A549 (cell line): ENCODE results near the gene THBD. TPM values are rescaled to one million over a fixed set of nuclear protein-coding genes. Genes with fewer than 3 reads are reported as not detected.

ENCODE experiments used
- ATAC-seq, 2 experiments: fragments of 200-7000 bp in 1 of 2; fragments of >200 bp in 1 of 2; cut with Nextera tagmentation in 1 of 2; cut with Tn5 transposase in 1 of 2; 3 replicates each; pipeline versions ENCODE4 v1.8.0 to v1.9.1; 2018 to 2020; ENCODE audit warnings: mild to moderate bottlenecking in 1 of 2, moderate library complexity in 1 of 2
- CTCF ChIA-PET: fragments of 300-600 bp; sonication (Branson Sonifier 250); formaldehyde crosslinking; extraction: SDS; loops from one replicate; lab custom pipeline; 2021; ENCODE audit warnings: antibody characterized with exemption, inconsistent platforms; lab: Yijun Ruan, JAX
- POLR2A ChIA-PET: fragments of 350-600 bp; formaldehyde crosslinking; extraction: SDS; loops from one replicate; lab custom pipeline; 2021; ENCODE audit warnings: antibody characterized with exemption, inconsistent platforms; lab: Yijun Ruan, JAX
- DNase-seq, 2 experiments: peaks; one replicate each; pipeline versions ENCODE4 v3.0.0 to v3.0.0-alpha.2; 2011 to 2016; ENCODE audit warnings: low read depth in 1 of 2, low spot score in 1 of 2
- FAIRE-seq: peaks from 2 replicates; lab custom pipeline; 2011; peaks lifted over from hg19 to GRCh38; lab: Jason Lieb, UNC
- H3K27ac ChIP-seq, 2 experiments: fragments of >200 bp; sonication (Bioruptor Twin); formaldehyde crosslinking; 3 replicates each; pipeline ENCODE4 v1.5.1; 2016 to 2017
- H3K4me1 ChIP-seq: fragments of >200 bp; sonication (Bioruptor Twin); formaldehyde crosslinking; 3 replicates; pipeline ENCODE4 v1.6.1; 2016
- H3K4me2 ChIP-seq: fragments of >200 bp; sonication (Bioruptor Twin); formaldehyde crosslinking; 3 replicates; pipeline ENCODE4 v1.6.1; 2016
- H3K4me3 ChIP-seq: fragments of >200 bp; sonication (Bioruptor Twin); formaldehyde crosslinking; 3 replicates; pipeline ENCODE4 v1.5.1; 2016
- H3K9me3 ChIP-seq: fragments of >200 bp; sonication (Bioruptor Twin); formaldehyde crosslinking; 3 replicates; pipeline ENCODE4 v1.6.1; 2016
- BHLHE40 ChIP-seq: IDR thresholded peaks from 2 replicates; pipeline ENCODE4 v1.6.1; 2012; ENCODE audit warnings: low read depth, low read length, inconsistent platforms
- CBX2 ChIP-seq: fragments of 200-600 bp; sonication (generic); IDR thresholded peaks from 2 replicates; pipeline ENCODE4 v1.6.1; 2016; ENCODE audit warnings: low read depth, mild to moderate bottlenecking, borderline replicate concordance
- CBX8 ChIP-seq: fragments of 200-600 bp; sonication (generic); IDR thresholded peaks from 2 replicates; pipeline ENCODE4 v1.6.1; 2016
- CEBPB ChIP-seq, 2 experiments: fragments of >200 bp in 1 of 2; sonication (Bioruptor Twin) in 1 of 2; formaldehyde crosslinking in 1 of 2; IDR thresholded peaks; 2 replicates each; pipeline ENCODE4 v1.6.1; 2012 to 2016
- CTCF ChIP-seq: fragments of >200 bp; sonication (Bioruptor Twin); formaldehyde crosslinking; IDR thresholded peaks from 3 replicates; pipeline ENCODE4 v1.5.1; 2016
- E2F6 ChIP-seq: IDR thresholded peaks from 2 replicates; pipeline ENCODE4 v1.6.1; 2012; ENCODE audit warnings: low read depth, borderline replicate concordance
- EHMT2 ChIP-seq: fragments of 200-600 bp; sonication (generic); IDR thresholded peaks from 2 replicates; pipeline ENCODE4 v1.6.1; 2016; ENCODE audit warnings: antibody characterized with exemption, low read depth, mild to moderate bottlenecking, moderate library complexity
- FOSB ChIP-seq: fragments of 250-450 bp; sonication (Bioruptor Pico); IDR thresholded peaks from 2 replicates; pipeline ENCODE4 v1.5.0; 2020; ENCODE audit warnings: mild to moderate bottlenecking, moderate library complexity
- HEYL ChIP-seq: fragments of 250-450 bp; sonication (Bioruptor Pico); IDR thresholded peaks from 2 replicates; pipeline ENCODE4 v1.8.0; 2021; ENCODE audit warnings: mild to moderate bottlenecking, moderate library complexity
- HOXB5 ChIP-seq: fragments of 250-450 bp; sonication (Bioruptor Pico); IDR thresholded peaks from 2 replicates; pipeline ENCODE4 v1.5.0; 2020; ENCODE audit warnings: mild to moderate bottlenecking, moderate library complexity
- JUN ChIP-seq, 2 experiments: fragments of >200 bp; sonication (Bioruptor Twin); formaldehyde crosslinking; IDR thresholded peaks; 2 replicates in 1 of 2; 3 replicates in 1 of 2; pipeline ENCODE4 v1.6.1; 2016 to 2017
- JUNB ChIP-seq: fragments of >200 bp; sonication (Bioruptor Twin); formaldehyde crosslinking; IDR thresholded peaks from 2 replicates; pipeline ENCODE4 v1.6.1; 2016
- KDM1A ChIP-seq: fragments of 200-600 bp; sonication (generic); IDR thresholded peaks from 2 replicates; pipeline ENCODE4 v1.6.1; 2016; ENCODE audit warnings: low read depth, mild to moderate bottlenecking
- NFE2L2 ChIP-seq: fragments of 150-350 bp; conservative IDR thresholded peaks from 2 replicates; pipeline ENCODE4 v1.6.1; 2014; ENCODE audit warnings: low read length
- NPAS2 ChIP-seq: fragments of 250-450 bp; sonication (Bioruptor Pico); IDR thresholded peaks from 2 replicates; pipeline ENCODE4 v1.8.0; 2022; ENCODE audit warnings: mild to moderate bottlenecking, moderate library complexity, borderline replicate concordance
- PBX3 ChIP-seq: IDR thresholded peaks from 2 replicates; pipeline ENCODE4 v1.6.1; 2012
- PHF8 ChIP-seq: fragments of 200-600 bp; sonication (generic); IDR thresholded peaks from 2 replicates; pipeline ENCODE4 v1.6.1; 2016; ENCODE audit warnings: low read depth, mild to moderate bottlenecking, antibody characterized with exemption, moderate library complexity, borderline replicate concordance
- POLR2A ChIP-seq: IDR thresholded peaks from 2 replicates; pipeline ENCODE4 v1.6.1; 2012; ENCODE audit warnings: mild to moderate bottlenecking, low read length
- RCOR1 ChIP-seq: fragments of 150-350 bp; IDR thresholded peaks from 2 replicates; pipeline ENCODE4 v1.6.1; 2014; ENCODE audit warnings: antibody characterized with exemption, low read length, low read depth
- RNF2 ChIP-seq: fragments of 200-600 bp; sonication (generic); IDR thresholded peaks from 2 replicates; pipeline ENCODE4 v1.6.1; 2016; ENCODE audit warnings: low read depth, mild to moderate bottlenecking, antibody characterized with exemption, moderate library complexity, borderline replicate concordance
- SMC3 ChIP-seq: fragments of >200 bp; sonication (Bioruptor Twin); formaldehyde crosslinking; IDR thresholded peaks from 3 replicates; pipeline ENCODE4 v1.6.1; 2018; ENCODE audit warnings: inconsistent platforms
- TFCP2L1 ChIP-seq: fragments of 250-450 bp; sonication (Bioruptor Pico); IDR thresholded peaks from 2 replicates; pipeline ENCODE4 v1.5.0; 2021; ENCODE audit warnings: mild to moderate bottlenecking
- TP53 ChIP-seq: fragments of 250-450 bp; sonication (Bioruptor Pico); IDR thresholded peaks from 2 replicates; pipeline ENCODE4 v1.5.0; 2021; ENCODE audit warnings: mild to moderate bottlenecking, moderate library complexity
- ZC3H11A ChIP-seq: fragments of 450-650 bp; IDR thresholded peaks from 2 replicates; pipeline ENCODE4 v1.6.1; 2014; ENCODE audit warnings: antibody characterized with exemption, mild to moderate bottlenecking
- ZFP36 ChIP-seq: fragments of 450-650 bp; IDR thresholded peaks from 2 replicates; pipeline ENCODE4 v1.6.1; 2014; ENCODE audit warnings: borderline replicate concordance; ENCODE audit not compliant: partially characterized antibody
- ZSCAN20 ChIP-seq: fragments of 250-450 bp; sonication (Bioruptor Pico); IDR thresholded peaks from 2 replicates; pipeline ENCODE4 v1.8.0; 2022; ENCODE audit warnings: mild to moderate bottlenecking, moderate library complexity
- WGBS: methylation state at CpG from one replicate; pipeline ENCODE4 v1.1.6; 2017; ENCODE audit errors: missing lambda C conversion rate; 5-methylcytosine and 5-hydroxymethylcytosine counted together
- polyA plus RNA-seq, 4 experiments: library from polyadenylated mRNA; depleted of rRNA in 3 of 4; stranded (reverse); fragments of >200 nt; fragmentation: RNase III in 1 of 4; extraction: RNeasy Plus Mini Kit Qiagen cat#74134 plus additional on column Dnase treatment in 1 of 4; gene quantifications; 2 replicates in 3 of 4; 3 replicates in 1 of 4; pipeline ENCODE4 v1.2.3, GENCODE V29; 2011 to 2017
- TF ChIP-seq, protein P1 (sequence below): fragments of >200 bp; sonication (Bioruptor Twin); formaldehyde crosslinking; IDR thresholded peaks from 3 replicates; pipeline ENCODE4 v1.6.1; 2016
- TF ChIP-seq, protein P2 (sequence below): IDR thresholded peaks from 2 replicates; pipeline ENCODE4 v1.6.1; 2012

The THBD gene
- polyA plus RNA-seq, 2 of the 4 experiments (the other 2 are of a cell fraction), result 25.8 to 29.6 TPM

DNA sequence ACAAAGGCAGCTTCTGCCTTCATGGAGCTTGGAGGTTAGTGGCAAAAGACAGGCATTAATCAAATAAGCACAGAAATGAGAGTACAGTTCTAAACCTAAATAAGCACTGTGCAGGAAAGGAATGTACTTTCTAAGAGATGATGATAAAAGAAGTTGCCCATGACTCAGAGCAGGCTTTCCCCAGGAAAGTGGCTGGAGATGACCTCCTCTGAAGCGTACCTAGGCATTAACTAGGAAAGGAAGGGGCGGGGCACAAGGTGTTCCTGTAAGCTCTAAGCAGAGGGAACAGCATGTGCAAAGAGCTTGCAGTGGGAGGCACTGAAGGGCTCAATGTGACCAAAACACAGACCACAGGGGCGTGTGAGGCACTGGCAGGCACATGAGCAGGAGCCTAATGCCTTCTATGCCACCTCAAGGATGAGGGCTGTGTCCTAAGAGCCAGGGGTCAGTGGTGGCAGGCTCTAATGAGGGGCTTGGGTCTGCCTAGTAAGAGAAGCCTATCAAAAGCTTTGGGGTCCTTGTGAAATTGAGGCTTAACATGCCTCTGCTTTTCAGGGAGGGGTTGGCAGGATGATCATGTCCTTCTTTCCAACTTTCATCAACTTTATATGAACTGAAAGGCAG is 9.5 kb downstream of the THBD start:
- DNase-seq (no peak), FAIRE-seq (no peak), ATAC-seq (no peak)
- no peak overlapping the region for H3K4me3 ChIP-seq
- POLR2A ChIA-PET, result interaction anchor here (0.7 kb wide), 1 partner anchor 310 kb away, joined by 3 read pairs; the partner anchor contains the start of gene NXT1
- H3K9me3 ChIP-seq, result no peaks in the 10 kb centered on the region
- WGBS, result 36% methylated on average over 3 of the region's 3 CpGs
- peak overlapping the region; percentile 41 to 66; a peak in 3 of 6 replicates for H3K27ac ChIP-seq
- CTCF ChIA-PET, result interaction anchor here (0.5 to 3.2 kb wide), 7 partner anchors 8 to 355 kb away, joined by 3 to 15 read pairs (median 3); no protein-coding TSS in a partner anchor
- H3K4me1 ChIP-seq, result peaks cover 14% of the 10 kb centered on the region; the same call in 2 of the 3 replicates
- no peak overlapping the region for H3K4me2 ChIP-seq
- TF ChIP-seq NPAS2 (CRISPR knock-in tag) (no peak), KDM1A (no peak), POLR2A (no peak), EHMT2 (no peak), RNF2 (no peak)
- TF ChIP-seq, all 56 proteins: peak for 0

- peak; percentile 13 for FAIRE-seq
- WGBS, result 63% methylated on average over 5 of the region's 5 CpGs
- H3K4me1 ChIP-seq, result peaks cover 9% of the 10 kb centered on the region; the same call in 2 of the 3 replicates
- TF ChIP-seq NFE2L2, result no peak
- no peak for TF ChIP-seq CBX8
- TF ChIP-seq, protein P1, sequence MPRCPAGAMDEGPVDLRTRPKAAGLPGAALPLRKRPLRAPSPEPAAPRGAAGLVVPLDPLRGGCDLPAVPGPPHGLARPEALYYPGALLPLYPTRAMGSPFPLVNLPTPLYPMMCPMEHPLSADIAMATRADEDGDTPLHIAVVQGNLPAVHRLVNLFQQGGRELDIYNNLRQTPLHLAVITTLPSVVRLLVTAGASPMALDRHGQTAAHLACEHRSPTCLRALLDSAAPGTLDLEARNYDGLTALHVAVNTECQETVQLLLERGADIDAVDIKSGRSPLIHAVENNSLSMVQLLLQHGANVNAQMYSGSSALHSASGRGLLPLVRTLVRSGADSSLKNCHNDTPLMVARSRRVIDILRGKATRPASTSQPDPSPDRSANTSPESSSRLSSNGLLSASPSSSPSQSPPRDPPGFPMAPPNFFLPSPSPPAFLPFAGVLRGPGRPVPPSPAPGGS, result no peak
- no peak for TF ChIP-seq PBX3
- TF ChIP-seq EHMT2, result no peak
- TF ChIP-seq JUNB, result no peak
- no peak for TF ChIP-seq RNF2
- no peak for TF ChIP-seq ZSCAN20 (CRISPR knock-in tag)
- no peak for TF ChIP-seq KDM1A
- TF ChIP-seq POLR2A, result no peak
- no peak for TF ChIP-seq NPAS2 (CRISPR knock-in tag)
- TF ChIP-seq JUN (IDR thresholded peaks at IDR 0.05), result no peak
- TF ChIP-seq BHLHE40, result no peak
- TF ChIP-seq HOXB5 (CRISPR knock-in tag), result no peak
- TF ChIP-seq CTCF, result no peak
- CTCF ChIA-PET, result interaction anchor here (0.6 to 3.2 kb wide), 7 partner anchors 9 to 354 kb away, joined by 3 to 15 read pairs (median 3); no protein-coding TSS in a partner anchor
- no peaks in the 10 kb centered on the region for H3K9me3 ChIP-seq
- DNase-seq, result no peak
- H3K4me3 ChIP-seq, result no peak overlapping the region
- no peak for ATAC-seq
- H3K27ac ChIP-seq, result peak overlapping the region; percentile 41 to 66; a peak in 3 of 6 replicates
- POLR2A ChIA-PET, result interaction anchor here (0.7 kb wide), 1 partner anchor 311 kb away, joined by 3 read pairs; the partner anchor contains the start of gene NXT1
- peak overlapping the region; percentile 16; the same call in 1 of the 3 replicates for H3K4me2 ChIP-seq
Measured at GRCh38 chr20:23039136-23039875, 10.2 kb downstream of the THBD start.

DNA sequence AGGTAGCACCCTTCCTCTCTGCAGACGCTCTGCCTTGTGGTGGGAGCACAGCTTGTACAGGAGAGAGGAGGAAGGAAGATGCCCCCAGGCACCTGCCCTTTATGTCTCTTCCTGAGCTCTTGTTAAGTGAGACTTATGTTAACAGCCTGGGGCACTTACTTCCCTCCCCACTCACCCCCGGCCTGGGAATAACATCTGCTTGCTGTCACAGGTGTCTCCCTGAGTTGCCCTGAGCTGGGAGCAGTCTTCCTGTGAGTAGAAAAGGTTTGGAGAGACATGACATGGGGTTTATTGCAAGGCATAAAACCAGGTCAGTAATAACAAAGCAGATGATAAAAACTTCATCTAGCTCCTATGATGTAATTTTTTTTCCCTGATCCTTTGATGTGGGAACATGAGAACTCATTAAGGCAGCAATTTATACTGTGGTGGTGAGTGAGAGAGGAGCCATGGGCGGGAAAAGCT is 12.4 kb downstream of the THBD start:
- POLR2A ChIA-PET, result no interaction called here
- no peak overlapping the region for H3K4me3 ChIP-seq
- no peaks in the 10 kb centered on the region for H3K9me3 ChIP-seq
- WGBS, result 25% methylated on average over 3 of the region's 3 CpGs
- FAIRE-seq (no peak), DNase-seq (no peak), ATAC-seq (no peak)
- H3K4me1 ChIP-seq, result peaks cover 9% of the 10 kb centered on the region; the same call in 2 of the 3 replicates
- peak overlapping the region; percentile 8 to 50; a peak in 1 of 6 replicates for H3K27ac ChIP-seq
- CTCF ChIA-PET, result interaction anchor here (0.9 to 3.2 kb wide), 5 partner anchors 11 to 345 kb away, joined by 3 to 15 read pairs (median 5); no protein-coding TSS in a partner anchor
- no peak overlapping the region for H3K4me2 ChIP-seq
- TF ChIP-seq CBX2 (no peak), ZFP36 (no peak), PHF8 (no peak), FOSB (CRISPR knock-in tag) (no peak), RCOR1 (no peak), ZC3H11A (no peak), HEYL (CRISPR knock-in tag) (no peak), TP53 (CRISPR knock-in tag) (no peak), BHLHE40 (no peak), E2F6 (no peak), CEBPB (IDR thresholded peaks at IDR 0.05) (no peak), SMC3 (no peak), TFCP2L1 (CRISPR knock-in tag) (no peak)
- TF ChIP-seq, protein P2, sequence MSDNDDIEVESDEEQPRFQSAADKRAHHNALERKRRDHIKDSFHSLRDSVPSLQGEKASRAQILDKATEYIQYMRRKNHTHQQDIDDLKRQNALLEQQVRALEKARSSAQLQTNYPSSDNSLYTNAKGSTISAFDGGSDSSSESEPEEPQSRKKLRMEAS, result no peak
